H1 (cell line): ENCODE results near the gene DLL4. TPM values are rescaled to one million over a fixed set of nuclear protein-coding genes. Genes with fewer than 3 reads are reported as not detected.

Source experiments
- CTCF ChIA-PET: fragments of 300-600 bp; sonication (Branson Sonifier 250); formaldehyde crosslinking; loops from one replicate; lab custom pipeline; 2021; ENCODE audit not compliant: partially characterized antibody; lab: Charles Lee
- POLR2A ChIA-PET: fragments of 300-600 bp; sonication (Branson Sonifier 250); formaldehyde crosslinking; loops from one replicate; lab custom pipeline; 2021; ENCODE audit warnings: inconsistent platforms; ENCODE audit not compliant: partially characterized antibody; lab: Charles Lee
- DNase-seq, 2 experiments: peaks; one replicate each; pipeline versions ENCODE4 v3.0.0 to v3.0.0-alpha.2; 2010 to 2022; ENCODE audit warnings: low spot score in 2 of 2, low read depth in 1 of 2, mixed read lengths in 1 of 2
- FAIRE-seq: peaks from 2 replicates; lab custom pipeline; 2011; peaks lifted over from hg19 to GRCh38; lab: Jason Lieb, UNC
- H2AFZ ChIP-seq: 2 replicates; pipeline ENCODE4 v1.8.1; 2012; ENCODE audit warnings: low read length, inconsistent platforms
- H2AK5ac ChIP-seq: 2 replicates; pipeline ENCODE4 v1.6.1; 2013; ENCODE audit warnings: low read depth, low read length
- H2BK120ac ChIP-seq: replicated peaks from 2 replicates; pipeline ENCODE3; 2013; ENCODE audit warnings: low read depth, low read length, inconsistent platforms
- H2BK12ac ChIP-seq: 2 replicates; pipeline ENCODE4 v1.6.1; 2013; ENCODE audit warnings: low read depth, low read length
- H2BK15ac ChIP-seq: 2 replicates; pipeline ENCODE4 v1.6.1; 2013; ENCODE audit warnings: low read length
- H2BK20ac ChIP-seq: 2 replicates; pipeline ENCODE4 v1.6.1; 2013; ENCODE audit warnings: low read length
- H2BK5ac ChIP-seq: 2 replicates; pipeline ENCODE4 v1.6.1; 2013; ENCODE audit warnings: low read depth, low read length
- H3K14ac ChIP-seq: 2 replicates; pipeline ENCODE4 v1.6.1; 2013; ENCODE audit warnings: inconsistent platforms; ENCODE audit not compliant: insufficient read length
- H3K18ac ChIP-seq: 2 replicates; pipeline ENCODE4 v1.6.1; 2013; ENCODE audit warnings: low read length; ENCODE audit errors: extremely low read depth
- H3K23ac ChIP-seq: 2 replicates; pipeline ENCODE4 v1.6.1; 2013; ENCODE audit warnings: inconsistent platforms; ENCODE audit not compliant: insufficient read length
- H3K23me2 ChIP-seq: 2 replicates; pipeline ENCODE4 v1.6.1; 2013; ENCODE audit warnings: low read depth, low read length
- H3K27ac ChIP-seq: 2 replicates; pipeline ENCODE4 v1.6.1; 2011; ENCODE audit warnings: low read depth, low read length, inconsistent platforms
- H3K27me3 ChIP-seq, 4 experiments: replicated peaks in 1 of 4; 1 replicate in 1 of 4; 2 replicates in 3 of 4; pipeline versions ENCODE4 v1.6.1 to v1.8.1; 2011 to 2013; ENCODE audit warnings: low read length in 3 of 4, mild to moderate bottlenecking in 3 of 4, inconsistent platforms in 2 of 4, mixed read lengths in 2 of 4, moderate library complexity in 1 of 4; ENCODE audit not compliant: control insufficient read depth in 3 of 4, insufficient read depth in 3 of 4; ENCODE audit errors: extremely low read depth in 1 of 4
- H3K36me3 ChIP-seq, 4 experiments: 2 replicates each; pipeline versions ENCODE4 v1.6.1 to v1.8.1; 2011 to 2013; ENCODE audit warnings: mild to moderate bottlenecking in 4 of 4, low read length in 3 of 4, moderate library complexity in 2 of 4, control low read depth in 1 of 4, inconsistent platforms in 1 of 4; ENCODE audit not compliant: insufficient read depth in 4 of 4, control insufficient read depth in 2 of 4
- H3K4ac ChIP-seq: replicated peaks from 2 replicates; pipeline ENCODE3; 2013; ENCODE audit warnings: low read length, low read depth, mixed read lengths, inconsistent platforms; ENCODE audit not compliant: insufficient read length
- H3K4me1 ChIP-seq, 4 experiments: replicated peaks in 1 of 4; 1 replicate in 1 of 4; 2 replicates in 3 of 4; pipeline versions ENCODE4 v1.6.1 to v1.8.1; 2011 to 2013; ENCODE audit warnings: low read length in 3 of 4, inconsistent platforms in 2 of 4, mixed read lengths in 1 of 4; ENCODE audit not compliant: insufficient read depth in 4 of 4, control insufficient read depth in 3 of 4
- H3K4me2 ChIP-seq, 2 experiments: 2 replicates each; pipeline versions ENCODE4 v1.6.1 to v1.8.1; 2011 to 2013; ENCODE audit warnings: low read depth in 2 of 2, low read length in 2 of 2, control low read depth in 1 of 2, inconsistent platforms in 1 of 2, mild to moderate bottlenecking in 1 of 2; ENCODE audit not compliant: insufficient read depth in 1 of 2
- H3K4me3 ChIP-seq, 4 experiments: fragments of 200-600, 300-600 bp in 1 of 4; sonication (generic), shearing (Covaris generic), sonication (Bioruptor Twin) in 1 of 4; 2 replicates each; pipeline versions ENCODE4 v1.5.1 to v1.8.1; 2011 to 2016; ENCODE audit warnings: low read length in 4 of 4, low read depth in 3 of 4, control low read depth in 2 of 4, inconsistent platforms in 2 of 4, mild to moderate bottlenecking in 2 of 4, mixed read lengths in 1 of 4, moderate library complexity in 1 of 4; ENCODE audit not compliant: insufficient read depth in 2 of 4; ENCODE audit errors: extremely low read depth in 1 of 4
- H3K56ac ChIP-seq: replicated peaks from 2 replicates; pipeline ENCODE3; 2013; ENCODE audit warnings: low read depth, mild to moderate bottlenecking, mixed read lengths, low read length, inconsistent platforms; ENCODE audit not compliant: insufficient read length
- H3K79me1 ChIP-seq: 2 replicates; pipeline ENCODE4 v1.6.1; 2013; ENCODE audit warnings: low read depth, low read length, control low read depth
- H3K79me2 ChIP-seq, 2 experiments: 2 replicates each; pipeline versions ENCODE4 v1.6.1 to v1.8.1; 2012 to 2013; ENCODE audit warnings: low read length in 2 of 2, mild to moderate bottlenecking in 2 of 2, inconsistent platforms in 1 of 2; ENCODE audit not compliant: insufficient read depth in 2 of 2, control insufficient read depth in 1 of 2
- H3K9ac ChIP-seq, 4 experiments: replicated peaks in 1 of 4; 1 replicate in 1 of 4; 2 replicates in 3 of 4; pipeline versions ENCODE4 v1.6.1 to v1.8.1; 2011 to 2013; ENCODE audit warnings: low read depth in 3 of 4, low read length in 3 of 4, control low read depth in 2 of 4, mild to moderate bottlenecking in 2 of 4, moderate library complexity in 2 of 4, inconsistent platforms in 1 of 4; ENCODE audit errors: extremely low read depth in 1 of 4
- H3K9me3 ChIP-seq, 2 experiments: 2 replicates each; pipeline versions ENCODE4 v1.6.1 to v1.8.1; 2012 to 2013; ENCODE audit warnings: mild to moderate bottlenecking in 2 of 2, moderate library complexity in 2 of 2, control low read depth in 1 of 2, inconsistent platforms in 1 of 2, low read depth in 1 of 2, low read length in 1 of 2, mixed read lengths in 1 of 2; ENCODE audit not compliant: insufficient read depth in 2 of 2
- H4K20me1 ChIP-seq, 2 experiments: replicated peaks in 1 of 2; 2 replicates each; pipeline versions ENCODE3 to v1.8.1; 2011 to 2013; ENCODE audit warnings: inconsistent platforms in 2 of 2, low read length in 2 of 2, mild to moderate bottlenecking in 1 of 2; ENCODE audit not compliant: insufficient read depth in 2 of 2, control insufficient read depth in 1 of 2
- H4K5ac ChIP-seq: 2 replicates; pipeline ENCODE4 v1.6.1; 2013; ENCODE audit warnings: low read length, low read depth, mixed read lengths, inconsistent platforms; ENCODE audit not compliant: insufficient read length
- H4K8ac ChIP-seq: 2 replicates; pipeline ENCODE4 v1.8.0; 2013; ENCODE audit warnings: mild to moderate bottlenecking, moderate library complexity, low read length, inconsistent platforms; ENCODE audit not compliant: insufficient read depth; ENCODE audit errors: extremely low read depth
- H4K91ac ChIP-seq: replicated peaks from 2 replicates; pipeline ENCODE3; 2013; ENCODE audit warnings: low read length, mixed read lengths, inconsistent platforms; ENCODE audit not compliant: insufficient read length
- CBX8 ChIP-seq: fragments of 300-800, 300-1000 bp; sonication (generic); IDR thresholded peaks from 2 replicates; pipeline ENCODE4 v1.7.1; 2016; ENCODE audit warnings: low read depth, low read length, borderline replicate concordance
- EZH2 ChIP-seq: fragments of 200-600 bp; sonication (generic); IDR thresholded peaks from 2 replicates; pipeline ENCODE4 v1.7.1; 2012; ENCODE audit warnings: low read depth, mild to moderate bottlenecking, moderate library complexity, low read length, inconsistent platforms; ENCODE audit not compliant: severe bottlenecking
- POU5F1 ChIP-seq: IDR thresholded peaks from 2 replicates; pipeline ENCODE4 v1.6.1; 2011; ENCODE audit warnings: low read depth, mild to moderate bottlenecking, low read length, moderate library complexity
- RBBP5 ChIP-seq: IDR thresholded peaks from 2 replicates; pipeline ENCODE4 v1.7.1; 2012; ENCODE audit warnings: low read depth, mild to moderate bottlenecking, inconsistent platforms, low read length, moderate library complexity, borderline replicate concordance
- RXRA ChIP-seq: IDR thresholded peaks from 2 replicates; pipeline ENCODE4 v1.6.1; 2011; ENCODE audit warnings: low read depth, mild to moderate bottlenecking, low read length, moderate library complexity; ENCODE audit not compliant: insufficient read depth
- WGBS, 2 experiments: shearing (Covaris generic) in 1 of 2; methylation state at CpG; one replicate each; pipeline versions ENCODE4 v1.1.6 to v1.1.7; 2013 to 2015; ENCODE audit warnings: low lambda C conversion rate in 2 of 2, mixed read lengths in 2 of 2, inconsistent platforms in 1 of 2, low coverage in 1 of 2, missing lambda C conversion rate in 1 of 2; ENCODE audit not compliant: insufficient replicate concordance in 2 of 2, insufficient coverage in 1 of 2, insufficient read length in 1 of 2; ENCODE audit errors: extremely low coverage in 1 of 2, missing lambda C conversion rate in 1 of 2; 5-methylcytosine and 5-hydroxymethylcytosine counted together
- polyA plus RNA-seq, 7 experiments: library from polyadenylated mRNA; depleted of rRNA in 3 of 7; stranded (reverse) in 5 of 7; unstranded in 2 of 7; fragments of >200 nt in 5 of 7; fragments of 200-250 nt in 2 of 7; gene quantifications; 1 replicate in 5 of 7; 2 replicates in 1 of 7; 4 replicates in 1 of 7; pipeline versions ENCODE4 v1.2.1 to v1.2.3, GENCODE V29; 2011 to 2013; ENCODE audit warnings: missing spikeins in 2 of 7, mixed read lengths in 2 of 7
- total RNA-seq: library from RNA; stranded (reverse); fragmentation: NEBNext Ultra II Directional; extraction: Animal tissue kit (Norgen Biotek cat#: 25700); gene quantifications from 2 replicates; pipeline ENCODE4 v1.2.1, GENCODE V29; 2021

Gene DLL4
- total and polyA plus RNA-seq, 2 of the 8 experiments (the other 6 are each of a cell fraction or from before 2014, with no cell fraction given) = 0.23 to 0.60 TPM

GRCh38 chr15:40944510-40945296 is 15.6 kb downstream of the DLL4 start:
- Histone ChIP-seq H3K4me1 (peaks cover 0 to 33% (median 14%) of the 10 kb centered on the region in 4 experiments; a peak in 6 of 7 replicates), H3K23me2 (peaks cover 5% of the 10 kb centered on the region), H3K23ac (no peak overlapping the region), H3K27ac (no peak overlapping the region), H3K4me2 (no peak overlapping the region), H3K9ac (no peak overlapping the region), H4K5ac (no peak overlapping the region), H2AK5ac (no peak overlapping the region), H3K4ac (no peak overlapping the region), H4K91ac (no peak overlapping the region), H2BK20ac (no peak overlapping the region), H3K4me3 (no peak overlapping the region), H2BK12ac (no peak overlapping the region), H2AFZ (no peak overlapping the region), H4K20me1 (no peaks in the 10 kb centered on the region), H3K79me1 (no peaks in the 10 kb centered on the region), H2BK15ac (no peak overlapping the region), H3K9me3 (no peaks in the 10 kb centered on the region), H3K56ac (no peak overlapping the region), H2BK120ac (no peak overlapping the region), H2BK5ac (no peak overlapping the region), H3K36me3 (no peaks in the 10 kb centered on the region; a peak in 1 of 8 replicates), H4K8ac (no peak overlapping the region), H3K14ac (no peak overlapping the region), H3K79me2 (no peaks in the 10 kb centered on the region), H3K18ac (no peak overlapping the region), H3K27me3 (peaks cover 0 to 24% (median 15%) of the 10 kb centered on the region in 4 experiments; a peak in 6 of 7 replicates)
- no peak for TF ChIP-seq POU5F1
- TF ChIP-seq EZH2 = no peak
- TF ChIP-seq CBX8 = no peak
- no peak for TF ChIP-seq RXRA
- TF ChIP-seq RBBP5 = no peak
- CTCF ChIA-PET = interaction anchor here (0.6 to 33.1 kb wide), 6 partner anchors 20 to 78 kb away, joined by 3 to 590 read pairs (median 7); partner anchors contain the start of gene DLL4
- WGBS, 2 experiments = 94% methylated on average over 11 of the region's 11 CpGs; no CpG with 5 or more reads in 1 of the 2 experiments
- POLR2A ChIA-PET = interaction anchor here (28.7 to 43.8 kb wide), 2 partner anchors 7 to 9 kb away, joined by 1505 read pairs; partner anchors contain the start of genes CHAC1 and DLL4
- FAIRE-seq (no peak), DNase-seq (no peak)
